HepG2 (cell line): ENCODE measurements around the gene SUN1. TPM values are rescaled to one million over a fixed set of nuclear protein-coding genes. Genes with fewer than 3 reads are reported as not detected.

Experiments used
- ATAC-seq: fragments of 200-7000 bp; cut with Tn5 transposase; 3 replicates; pipeline ENCODE4 v1.9.1; 2020; ENCODE audit warnings: mild to moderate bottlenecking, moderate library complexity
- BruUV-seq: library from RNA; stranded (reverse); fragments of 400-500 nt; replicated peaks from 2 replicates; lab custom pipeline; 2021; lab: Mats Ljungman, UMichigan
- CTCF ChIA-PET: fragments of 300-600 bp; formaldehyde crosslinking; extraction: SDS; loops from one replicate; lab custom pipeline; 2021; ENCODE audit warnings: low total read pairs, inconsistent platforms, low intra/inter-chr PET ratio; lab: Yijun Ruan, JAX
- POLR2A ChIA-PET: fragments of 350-600 bp; sonication (Branson Sonifier 250); formaldehyde crosslinking; loops from one replicate; lab custom pipeline; 2020; ENCODE audit warnings: antibody characterized with exemption, inconsistent platforms; lab: Yijun Ruan, JAX
- DNase-seq: peaks from one replicate; pipeline ENCODE4 v3.0.0-alpha.2; 2015; ENCODE audit warnings: low spot score
- FAIRE-seq: peaks from 3 replicates; lab custom pipeline; 2011; peaks lifted over from hg19 to GRCh38; lab: Jason Lieb, UNC
- H2AFZ ChIP-seq: one replicate; pipeline ENCODE4 v1.6.1; 2011; ENCODE audit warnings: low read length, inconsistent platforms
- H3K27ac ChIP-seq: fragments of 300-600 bp; 3 replicates; pipeline ENCODE4 v1.8.0; 2011; ENCODE audit warnings: mixed run types, mild to moderate bottlenecking, mixed read lengths, low read length, inconsistent platforms; ENCODE audit not compliant: insufficient read depth; ENCODE audit errors: extremely low read length
- H3K27me3 ChIP-seq, 2 experiments: fragments of 200-600 bp in 1 of 2; 2 replicates in 1 of 2; 3 replicates in 1 of 2; pipeline versions ENCODE4 v1.6.0 to v1.8.0; 2011; ENCODE audit warnings: low read length in 2 of 2, mild to moderate bottlenecking in 2 of 2, moderate library complexity in 2 of 2, inconsistent platforms in 1 of 2; ENCODE audit not compliant: insufficient read depth in 2 of 2, control insufficient read depth in 1 of 2
- H3K36me3 ChIP-seq, 2 experiments: fragments of 200-600 bp in 1 of 2; replicated peaks in 1 of 2; 2 replicates in 1 of 2; 3 replicates in 1 of 2; pipeline versions ENCODE4 v1.5.1 to v1.8.0; 2011; ENCODE audit warnings: low read length in 2 of 2, inconsistent platforms in 1 of 2; ENCODE audit not compliant: insufficient read depth in 2 of 2, control insufficient read depth in 1 of 2
- H3K4me1 ChIP-seq: 2 replicates; pipeline ENCODE4 v1.5.1; 2012; ENCODE audit warnings: low read length, inconsistent platforms; ENCODE audit not compliant: insufficient read depth
- H3K4me2 ChIP-seq: 2 replicates; pipeline ENCODE4 v1.6.0; 2011; ENCODE audit warnings: low read depth, low read length, inconsistent platforms
- H3K4me3 ChIP-seq, 3 experiments: fragments of 200-600 bp in 1 of 3; sonication (generic), shearing (Covaris generic) in 1 of 3; replicated peaks in 1 of 3; 2 replicates each; pipeline ENCODE4 v1.5.1; 2011 to 2016; ENCODE audit warnings: low read length in 3 of 3, inconsistent platforms in 2 of 3, low read depth in 2 of 3, mild to moderate bottlenecking in 2 of 3, control low read depth in 1 of 3, mixed read lengths in 1 of 3; ENCODE audit not compliant: insufficient read depth in 1 of 3
- H3K79me2 ChIP-seq: one replicate; pipeline ENCODE4 v1.6.1; 2011; ENCODE audit warnings: low read length, inconsistent platforms; ENCODE audit not compliant: insufficient read depth
- H3K9ac ChIP-seq: 2 replicates; pipeline ENCODE4 v1.6.0; 2011; ENCODE audit warnings: mild to moderate bottlenecking, low read depth, low read length, inconsistent platforms; ENCODE audit not compliant: insufficient read depth
- H3K9me3 ChIP-seq: 2 replicates; pipeline ENCODE4 v1.5.1; 2012; ENCODE audit warnings: mild to moderate bottlenecking, low read length
- H4K20me1 ChIP-seq: 2 replicates; pipeline ENCODE4 v1.6.0; 2011; ENCODE audit warnings: inconsistent platforms, mild to moderate bottlenecking, low read length, moderate library complexity; ENCODE audit not compliant: insufficient read depth
- CSRNP1 ChIP-seq: sonication (generic); formaldehyde crosslinking; IDR thresholded peaks from 2 replicates; pipeline ENCODE4 v1.8.1; 2023; ENCODE audit warnings: mild to moderate bottlenecking, missing genetic modification reagents
- MLXIP ChIP-seq: sonication (generic); formaldehyde crosslinking; IDR thresholded peaks from 2 replicates; pipeline ENCODE4 v1.9.0; 2021; ENCODE audit warnings: missing genetic modification reagents, borderline replicate concordance
- RORA ChIP-seq: sonication (generic); formaldehyde crosslinking; IDR thresholded peaks from 2 replicates; pipeline ENCODE4 v1.5.0; 2020; ENCODE audit warnings: mild to moderate bottlenecking, missing genetic modification reagents, moderate library complexity
- TIGD3 ChIP-seq: sonication (generic); formaldehyde crosslinking; IDR thresholded peaks from 2 replicates; pipeline ENCODE4 v1.5.1; 2020; ENCODE audit warnings: mild to moderate bottlenecking, missing genetic modification reagents, borderline replicate concordance
- TP53 ChIP-seq: sonication (generic); formaldehyde crosslinking; conservative IDR thresholded peaks from 2 replicates; pipeline ENCODE4 v1.4.0; 2020; ENCODE audit warnings: missing genetic modification reagents
- ZBTB34 ChIP-seq: sonication (generic); formaldehyde crosslinking; IDR thresholded peaks from 2 replicates; pipeline ENCODE4 v1.8.0; 2022; ENCODE audit warnings: mild to moderate bottlenecking, missing genetic modification reagents
- ZHX1 ChIP-seq: sonication (generic); formaldehyde crosslinking; IDR thresholded peaks from 2 replicates; pipeline ENCODE4 v1.8.1; 2022; ENCODE audit warnings: low read depth, mild to moderate bottlenecking, missing genetic modification reagents
- ZMAT5 ChIP-seq: sonication (generic); formaldehyde crosslinking; IDR thresholded peaks from 2 replicates; pipeline ENCODE4 v1.5.0; 2020; ENCODE audit warnings: mild to moderate bottlenecking, low read depth, missing genetic modification reagents, borderline replicate concordance
- ZNF121 ChIP-seq: sonication (generic); formaldehyde crosslinking; IDR thresholded peaks from 2 replicates; pipeline ENCODE4 v1.5.0; 2020; ENCODE audit warnings: mild to moderate bottlenecking, missing genetic modification reagents
- ZNF496 ChIP-seq: sonication (generic); formaldehyde crosslinking; IDR thresholded peaks from 2 replicates; pipeline ENCODE4 v1.8.1; 2023; ENCODE audit warnings: mild to moderate bottlenecking, moderate library complexity, missing genetic modification reagents; ENCODE audit not compliant: insufficient replicate concordance
- ZSCAN29 ChIP-seq: sonication (generic); formaldehyde crosslinking; conservative IDR thresholded peaks from 2 replicates; pipeline ENCODE4 v1.4.0; 2020; ENCODE audit warnings: mild to moderate bottlenecking, missing genetic modification reagents
- WGBS: methylation state at CpG from one replicate; pipeline ENCODE4 v1.1.6; 2017; ENCODE audit warnings: low lambda C conversion rate; 5-methylcytosine and 5-hydroxymethylcytosine counted together
- in situ Hi-C: cut with HindIII; loops from 2 replicates; pipeline ENCODE4 v1.10.0; 2017; ENCODE audit warnings: low pct_unique_long_range_greater_than_20kb; ENCODE audit not compliant: extremely low pct_ligation_motif_present
- intact Hi-C: fragments of 100-400 bp; cut with micrococcal nuclease; formaldehyde crosslinking; loops from one replicate; pipeline ENCODE4 v1.10.0; 2022; ENCODE audit not compliant: unreplicated experiment
- polyA plus RNA-seq, 8 experiments: library from polyadenylated mRNA; depleted of rRNA in 3 of 8; stranded (reverse) in 7 of 8; unstranded in 1 of 8; fragments of >200 nt; fragmentation: Illumina TruSeq in 4 of 8; extraction: Trizol in 4 of 8; gene quantifications; 2 replicates each; pipeline versions ENCODE4 v1.2.1 to v1.2.3, GENCODE V29; 2011 to 2016; ENCODE audit warnings: low read depth in 4 of 8, missing spikeins in 1 of 8, mixed read lengths in 1 of 8; ENCODE audit not compliant: insufficient read depth in 1 of 8
- total RNA-seq, 5 experiments: library from RNA; depleted of rRNA; stranded (reverse); fragments of >200 nt; fragmentation: Illumina TruSeq; extraction: Trizol; gene quantifications; 2 replicates each; pipeline ENCODE4 v1.2.3, GENCODE V29; 2016; ENCODE audit warnings: low read depth in 1 of 5

SUN1 gene
- total and polyA plus RNA-seq, 2 of the 13 experiments (the other 11 are each of a cell fraction or from before 2014, with no cell fraction given) = 47.0 to 126 TPM

GRCh38 chr7:832968-833424, 720 bp downstream of the SUN1 start:
- intact Hi-C loops = no loop called here
- Histone ChIP-seq H3K9me3 (no peaks in the 10 kb centered on the region), H3K27me3 (no peaks in the 10 kb centered on the region), H3K36me3 (peaks cover 1 to 6% of the 10 kb centered on the region in 2 experiments; a peak in 4 of 5 replicates), H3K79me2 (peaks cover 78% of the 10 kb centered on the region), H3K4me1 (peaks cover 23% of the 10 kb centered on the region), H4K20me1 (peaks cover 13% of the 10 kb centered on the region), H3K27ac (no peak overlapping the region), H3K9ac (no peak overlapping the region), H2AFZ (no peak overlapping the region), H3K4me3 (no peak overlapping the region), H3K4me2 (no peak overlapping the region)
- DNase-seq = no peak
- FAIRE-seq = no peak
- WGBS = 97% methylated on average over 15 of the region's 15 CpGs
- POLR2A ChIA-PET = no interaction called here
- CTCF ChIA-PET = no interaction called here
- in situ Hi-C loops = no loop called here
- no TSS peak for BruUV-seq
- ATAC-seq = no peak
- no peak for TF ChIP-seq ZMAT5 (CRISPR knock-in tag)
- TF ChIP-seq MLXIP = no peak
- no peak for TF ChIP-seq ZNF496 (CRISPR knock-in tag)
- TF ChIP-seq CSRNP1 (CRISPR knock-in tag) = no peak
- no peak for TF ChIP-seq ZNF121
- TF ChIP-seq TP53 = no peak
- TF ChIP-seq ZBTB34 (CRISPR knock-in tag) = no peak
- no peak for TF ChIP-seq ZSCAN29 (CRISPR knock-in tag)
- no peak for TF ChIP-seq RORA (CRISPR knock-in tag)
- no peak for TF ChIP-seq ZHX1 (CRISPR knock-in tag)
- TF ChIP-seq TIGD3 (CRISPR knock-in tag) = no peak
